Sigmoid colon (tissue), 7 donors: ENCODE results near the gene RDH5. TPM values are rescaled to one million over a fixed set of nuclear protein-coding genes. Genes with fewer than 3 reads are reported as not detected.

ENCODE experiments used
- DNase-seq: peaks from one replicate; pipeline ENCODE4 v3.0.0-alpha.2; 2019
- H3K27ac ChIP-seq, 4 donors: fragments of 200-600 bp; sonication (generic); one replicate each; pipeline ENCODE4 v1.5.1; 2016 to 2019; ENCODE audit warnings: mild to moderate bottlenecking in 1 of 4
- H3K27me3 ChIP-seq, 3 donors: fragments of 200-600 bp; sonication (generic); one replicate each; pipeline ENCODE4 v1.5.1; 2019; ENCODE audit warnings: mild to moderate bottlenecking in 1 of 3
- H3K36me3 ChIP-seq, 4 donors: fragments of 200-600 bp; sonication (generic); one replicate each; pipeline ENCODE4 v1.5.1; 2016 to 2019
- H3K4me1 ChIP-seq, 4 donors: fragments of 200-600 bp; sonication (generic); one replicate each; pipeline ENCODE4 v1.5.1; 2017 to 2019
- H3K4me3 ChIP-seq, 4 donors: fragments of 200-600 bp; sonication (generic); one replicate each; pipeline ENCODE4 v1.5.1; 2017 to 2019; ENCODE audit warnings: mild to moderate bottlenecking in 2 of 4, moderate library complexity in 1 of 4
- H3K9me3 ChIP-seq, 4 donors: fragments of 200-600 bp in 3 of 4; sonication (generic) in 3 of 4; one replicate each; pipeline versions ENCODE4 v1.5.1 to v1.6.1; 2013 to 2019
- CTCF ChIP-seq, 4 experiments: fragments of 450-650 bp in 3 of 4; fragments of 200-600 bp in 1 of 4; IDR thresholded peaks; one replicate each; pipeline ENCODE4 v1.5.1; 2016 to 2019; ENCODE audit warnings: antibody characterized with exemption in 4 of 4, mild to moderate bottlenecking in 3 of 4, moderate library complexity in 2 of 4
- EP300 ChIP-seq, 4 donors: sonication (generic); formaldehyde crosslinking; IDR thresholded peaks; one replicate each; pipeline ENCODE4 v1.6.1; 2017; ENCODE audit warnings: antibody characterized with exemption in 4 of 4
- POLR2A ChIP-seq, 2 donors: fragments of 450-650 bp; IDR thresholded peaks; one replicate each; pipeline ENCODE4 v1.6.1; 2016; ENCODE audit warnings: antibody characterized with exemption in 2 of 2, mild to moderate bottlenecking in 2 of 2, moderate library complexity in 2 of 2
- POLR2AphosphoS5 ChIP-seq, 4 donors: sonication (generic); formaldehyde crosslinking; IDR thresholded peaks; one replicate each; pipeline ENCODE4 v1.6.1; 2017; ENCODE audit warnings: antibody characterized with exemption in 4 of 4
- WGBS, 2 donors: extraction: QIAGEN DNeasy Blood & Tissue Kit; methylation state at CpG; one replicate each; pipeline ENCODE4 v1.1.7; 2013; 5-methylcytosine and 5-hydroxymethylcytosine counted together
- intact Hi-C: fragments of 100-400 bp; cut with DNase I; formaldehyde crosslinking; loops from one replicate; pipeline ENCODE4 v1.15.1; 2023
- polyA plus RNA-seq, 3 donors: library from polyadenylated mRNA; stranded (reverse); fragments of 200-250 nt; gene quantifications; one replicate each; pipeline ENCODE4 v1.2.3, GENCODE V29; 2013
- total RNA-seq, 4 donors: library from RNA; depleted of rRNA; stranded (reverse); fragments of >200 nt; gene quantifications; one replicate each; pipeline ENCODE4 v1.1.0, GENCODE V29; 2016
- donor health status: healthy with polysubstance abuse.
- donor health status: Bipolar disorder and iron deficiency.
- donor health status: healthy.

The RDH5 gene
- total and polyA plus RNA-seq, 7 donors = 8.4 to 37.5 (median 30.7) TPM

- Histone ChIP-seq H3K4me3 (no peak overlapping the region), H3K27ac (no peak overlapping the region), H3K4me1 (peaks cover 0 to 44% (median 34%) of the 10 kb centered on the region in 4 donors), H3K9me3 (no peaks in the 10 kb centered on the region), H3K36me3 (no peaks in the 10 kb centered on the region), H3K27me3 (no peaks in the 10 kb centered on the region)
- DNase-seq = peak; percentile 52
- 83 to 92% methylated on average over 3 of the region's 3 CpGs for WGBS, 2 donors
- TF ChIP-seq POLR2A (IDR thresholded peaks at IDR 0.05) = no peak
- TF ChIP-seq CTCF (IDR thresholded peaks at IDR 0.05) = no peak
- TF ChIP-seq EP300 (IDR thresholded peaks at IDR 0.05) = no peak
- no peak for TF ChIP-seq POLR2AphosphoS5 (IDR thresholded peaks at IDR 0.05)
- intact Hi-C loops = no loop called here
Observed at GRCh38 chr12:55734595-55734994, 14.4 kb downstream of the RDH5 start.

GRCh38 chr12:55736076-55736475 is 15.9 kb downstream of the RDH5 start:
- 62 to 67% methylated on average over 3 of the region's 3 CpGs for WGBS, 2 donors
- Histone ChIP-seq H3K4me1 (peaks cover 0 to 30% (median 19%) of the 10 kb centered on the region in 4 donors), H3K4me3 (no peak overlapping the region), H3K27me3 (no peaks in the 10 kb centered on the region), H3K9me3 (no peaks in the 10 kb centered on the region), H3K36me3 (no peaks in the 10 kb centered on the region), H3K27ac (no peak overlapping the region)
- intact Hi-C loops = loop anchor here (5.0 kb wide), 1 partner anchor 81 kb away; the partner anchor contains the start of genes ORMDL2 and SARNP
- no peak for TF ChIP-seq POLR2AphosphoS5 (IDR thresholded peaks at IDR 0.05)
- no peak for TF ChIP-seq EP300 (IDR thresholded peaks at IDR 0.05)
- no peak for TF ChIP-seq POLR2A (IDR thresholded peaks at IDR 0.05)
- no peak for TF ChIP-seq CTCF (IDR thresholded peaks at IDR 0.05)
- DNase-seq = peak; percentile 51

- peak; percentile 83 for DNase-seq
- Histone ChIP-seq H3K4me3 (no peak overlapping the region), H3K27ac (peak overlapping the region in 2 of 4 donors; percentile 78 to 83), H3K9me3 (no peaks in the 10 kb centered on the region), H3K27me3 (no peaks in the 10 kb centered on the region), H3K4me1 (peaks cover 0 to 21% (median 16%) of the 10 kb centered on the region in 4 donors), H3K36me3 (no peaks in the 10 kb centered on the region)
- 28 to 51% methylated on average over 6 of the region's 6 CpGs for WGBS, 2 donors
- intact Hi-C loops = loop anchor here (5.0 kb wide), 1 partner anchor 80 kb away; the partner anchor contains the start of genes ORMDL2 and SARNP
- peak in 3 of 4 experiments; percentile 61 to 84 (median 64) for TF ChIP-seq CTCF (IDR thresholded peaks at IDR 0.05)
- no peak for TF ChIP-seq POLR2AphosphoS5 (IDR thresholded peaks at IDR 0.05)
Observed at GRCh38 chr12:55736780-55737580, 16.8 kb downstream of the RDH5 start.

- TF ChIP-seq POLR2AphosphoS5 (IDR thresholded peaks at IDR 0.05) = no peak
- TF ChIP-seq CTCF (IDR thresholded peaks at IDR 0.05) = no peak
- no peak for TF ChIP-seq POLR2A (IDR thresholded peaks at IDR 0.05)
- TF ChIP-seq EP300 (IDR thresholded peaks at IDR 0.05) = no peak
- H3K36me3 ChIP-seq = no peaks in the 10 kb centered on the region
- intact Hi-C loops = loop anchor here (2.0 to 5.0 kb wide), 2 partner anchors 59 to 80 kb away; partner anchors contain the start of genes ORMDL2 and SARNP
- H3K9me3 ChIP-seq = no peaks in the 10 kb centered on the region
- H3K27ac ChIP-seq = peak overlapping the region; percentile 78 to 83 (median 80)
- no peaks in the 10 kb centered on the region for H3K27me3 ChIP-seq
- H3K4me3 ChIP-seq = peak overlapping the region in 3 of 4 donors; percentile 51 to 62 (median 54)
- 20% methylated on average over 4 of the region's 4 CpGs for WGBS, 2 donors
- peaks cover 0 to 26% (median 19%) of the 10 kb centered on the region in 4 donors for H3K4me1 ChIP-seq
- peak; percentile 25 for DNase-seq
Observed at GRCh38 chr12:55737581-55738122, 17.5 kb downstream of the RDH5 start.
